ENCODE data around the gene CD82. TPM values are rescaled to one million over a fixed set of nuclear protein-coding genes. Genes with fewer than 3 reads are reported as not detected.
"Not testable (repeated sequence)": the region's sequence is repeated elsewhere in the genome, so short reads cannot be mapped to it uniquely, and the experiment has no call there.

Gene CD82
- total and polyA plus RNA-seq, 9 donors, result 6.9 to 74.9 (median 29.5) TPM

DNA sequence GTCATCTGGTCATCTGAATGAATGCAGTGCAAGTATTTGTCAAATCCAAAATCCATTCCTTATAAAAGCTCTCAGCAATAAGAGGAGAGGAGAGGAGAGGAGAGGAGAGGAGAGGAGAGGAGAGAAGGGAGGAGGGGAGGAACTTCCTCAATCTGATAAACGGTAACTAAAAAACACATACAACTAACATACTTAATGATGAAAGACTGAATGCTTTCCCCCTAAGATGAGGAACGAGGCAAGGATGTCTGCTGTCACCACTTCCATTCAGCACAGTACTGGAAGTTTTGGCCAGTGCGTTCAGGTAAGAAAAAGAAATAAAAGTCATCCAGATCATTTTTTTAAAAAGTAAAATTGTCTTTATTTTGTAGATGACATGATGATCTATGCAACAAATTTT, 80.4 kb downstream of the CD82 start:
- H3K4me1 ChIP-seq (ENCODE audit: insufficient read depth), result no peaks in the 10 kb centered on the region
- no peak overlapping the region for H3K27ac ChIP-seq
- no peak overlapping the region for H3K4me3 ChIP-seq
- H3K36me3 ChIP-seq, result no peaks in the 10 kb centered on the region
- H3K27me3 ChIP-seq, result no peaks in the 10 kb centered on the region
- WGBS, 3 donors, result 74 to 81% (median 76%) methylated on average over 3 of the region's 3 CpGs
- intact Hi-C loops (cut with DNase I), result no loop called here
- TF ChIP-seq, protein P1, sequence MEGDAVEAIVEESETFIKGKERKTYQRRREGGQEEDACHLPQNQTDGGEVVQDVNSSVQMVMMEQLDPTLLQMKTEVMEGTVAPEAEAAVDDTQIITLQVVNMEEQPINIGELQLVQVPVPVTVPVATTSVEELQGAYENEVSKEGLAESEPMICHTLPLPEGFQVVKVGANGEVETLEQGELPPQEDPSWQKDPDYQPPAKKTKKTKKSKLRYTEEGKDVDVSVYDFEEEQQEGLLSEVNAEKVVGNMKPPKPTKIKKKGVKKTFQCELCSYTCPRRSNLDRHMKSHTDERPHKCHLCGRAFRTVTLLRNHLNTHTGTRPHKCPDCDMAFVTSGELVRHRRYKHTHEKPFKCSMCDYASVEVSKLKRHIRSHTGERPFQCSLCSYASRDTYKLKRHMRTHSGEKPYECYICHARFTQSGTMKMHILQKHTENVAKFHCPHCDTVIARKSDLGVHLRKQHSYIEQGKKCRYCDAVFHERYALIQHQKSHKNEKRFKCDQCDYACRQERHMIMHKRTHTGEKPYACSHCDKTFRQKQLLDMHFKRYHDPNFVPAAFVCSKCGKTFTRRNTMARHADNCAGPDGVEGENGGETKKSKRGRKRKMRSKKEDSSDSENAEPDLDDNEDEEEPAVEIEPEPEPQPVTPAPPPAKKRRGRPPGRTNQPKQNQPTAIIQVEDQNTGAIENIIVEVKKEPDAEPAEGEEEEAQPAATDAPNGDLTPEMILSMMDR (IDR thresholded peaks at IDR 0.05), result no peak
- TF ChIP-seq POLR2A (IDR thresholded peaks at IDR 0.05), result no peak
- TF ChIP-seq EP300 (IDR thresholded peaks at IDR 0.05), result no peak
- H3K9me3 ChIP-seq, result no peaks in the 10 kb centered on the region
- no peak for DNase-seq

DNA sequence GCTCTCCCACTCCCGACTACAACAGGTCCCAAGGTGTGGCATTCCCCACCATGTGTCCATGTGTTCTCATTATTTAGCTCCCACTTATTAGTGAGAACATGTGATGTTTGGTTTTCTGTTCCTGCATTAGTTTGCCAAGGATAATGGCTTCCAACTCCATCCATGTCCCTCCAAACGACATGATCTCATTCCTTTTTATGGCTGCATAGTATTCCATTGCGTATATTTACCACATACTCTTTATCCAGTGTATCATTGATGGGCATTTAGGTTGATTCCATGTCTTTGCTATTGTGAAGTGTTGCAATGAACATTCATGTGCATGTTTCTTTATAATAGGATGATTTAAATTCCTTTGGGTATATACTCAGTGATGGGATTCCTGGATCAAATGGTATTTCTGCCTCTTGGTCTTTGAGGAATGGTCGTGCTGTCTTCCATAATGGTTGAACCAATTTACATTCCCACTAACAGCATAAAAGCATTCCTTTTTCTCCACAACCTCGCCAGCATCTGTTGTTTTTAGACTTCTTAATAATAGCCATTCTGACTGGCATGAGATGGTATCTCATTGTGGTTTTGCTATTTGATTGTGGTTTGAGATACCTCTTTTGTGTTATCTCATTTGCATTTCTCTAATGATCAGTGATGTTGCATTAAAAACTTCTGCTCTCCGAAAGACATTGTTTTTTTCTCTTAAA, 81.9 kb downstream of the CD82 start:
- H3K4me3 ChIP-seq; H3K9me3 ChIP-seq; H3K27ac ChIP-seq; DNase-seq; H3K4me1 ChIP-seq (ENCODE audit: insufficient read depth); H3K27me3 ChIP-seq; H3K36me3 ChIP-seq; intact Hi-C loops (cut with DNase I): not testable (repeated sequence)
- WGBS, 3 donors, result 76% methylated on average over 6 of the region's 6 CpGs

DNA sequence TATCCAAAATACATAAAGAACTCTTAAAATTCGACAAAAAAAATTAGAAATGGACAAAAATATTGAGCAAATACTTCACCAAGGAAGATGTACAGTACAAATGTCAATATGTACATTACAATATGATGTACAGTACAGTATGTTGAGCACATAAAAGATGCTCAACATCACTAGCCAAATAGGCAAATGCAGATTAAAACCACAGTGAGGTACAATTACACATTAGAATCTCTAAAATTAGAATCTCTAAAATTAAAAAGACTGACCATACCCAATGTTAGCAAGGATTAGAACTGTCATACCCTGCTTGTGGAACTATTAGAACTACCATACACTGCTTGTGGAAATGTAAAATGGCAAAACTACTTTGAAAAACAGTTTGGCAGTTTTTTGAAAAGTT, 82.6 kb downstream of the CD82 start:
- DNase-seq, result no peak
- Histone ChIP-seq H3K36me3 (no peaks in the 10 kb centered on the region), H3K27ac (no peak overlapping the region), H3K4me1 (ENCODE audit: insufficient read depth) (no peaks in the 10 kb centered on the region), H3K27me3 (no peaks in the 10 kb centered on the region), H3K4me3 (no peak overlapping the region), H3K9me3 (no peaks in the 10 kb centered on the region)
- intact Hi-C loops (cut with DNase I), result no loop called here
- 78 to 89% (median 83%) methylated on average over 1 of the region's 1 CpG for WGBS, 3 donors
- TF ChIP-seq EP300 (IDR thresholded peaks at IDR 0.05) (no peak), POLR2A (IDR thresholded peaks at IDR 0.05) (no peak)
- TF ChIP-seq, protein P1 (IDR thresholded peaks at IDR 0.05), result no peak

DNA sequence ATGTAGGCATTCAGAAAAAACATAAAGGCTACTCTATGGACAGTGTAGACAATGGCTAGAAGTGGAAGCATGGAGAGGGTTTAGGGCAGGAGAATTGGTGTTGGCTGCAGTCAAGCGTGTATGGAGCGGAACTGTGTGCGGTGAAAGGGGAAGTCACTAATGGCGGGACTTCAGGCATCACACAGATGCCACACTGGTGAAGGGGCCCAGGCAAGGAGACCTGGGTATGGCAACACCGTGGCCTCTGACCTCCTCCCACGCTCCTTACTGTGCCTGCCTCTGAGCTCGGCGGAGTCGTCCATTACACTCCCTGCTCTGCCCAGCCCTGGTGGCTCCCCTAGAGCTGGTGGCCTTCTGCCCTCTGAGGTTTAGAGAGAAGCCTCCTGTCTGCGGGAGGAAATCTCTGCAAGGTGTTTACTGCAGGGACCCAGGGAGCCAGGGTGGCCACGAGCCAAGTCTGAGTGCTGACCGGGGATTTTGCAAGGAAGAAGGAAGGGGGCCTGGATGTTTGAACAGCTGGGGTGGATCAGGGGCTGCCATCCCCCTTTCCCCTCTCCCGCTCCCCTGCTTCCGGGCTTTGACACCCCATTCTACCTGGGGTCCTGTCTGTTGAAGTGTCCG, 86.2 kb downstream of the CD82 start:
- Histone ChIP-seq H3K27me3 (no peaks in the 10 kb centered on the region), H3K4me1 (ENCODE audit: insufficient read depth) (no peaks in the 10 kb centered on the region), H3K4me3 (no peak overlapping the region), H3K27ac (no peak overlapping the region), H3K9me3 (no peaks in the 10 kb centered on the region), H3K36me3 (no peaks in the 10 kb centered on the region)
- DNase-seq, result no peak
- intact Hi-C loops (cut with DNase I), result no loop called here
- TF ChIP-seq POLR2A (IDR thresholded peaks at IDR 0.05) (no peak), EP300 (IDR thresholded peaks at IDR 0.05) (no peak)
- TF ChIP-seq, protein P1 (IDR thresholded peaks at IDR 0.05), result no peak
- 32 to 46% (median 37%) methylated on average over 12 to 15 of the region's 15 CpGs for WGBS, 3 donors
